Measurements from ENCODE around the gene RPUSD3. TPM values are rescaled to one million over a fixed set of nuclear protein-coding genes. Genes with fewer than 3 reads are reported as not detected.

Gene RPUSD3
- total and polyA plus RNA-seq, 2 of the 4 experiments (the other 2 are of a cell fraction): 30.3 to 49.4 TPM

GRCh38 chr3:9859530-9860025 is 15.8 kb upstream of the RPUSD3 start:
- Histone ChIP-seq H2BK20ac (ENCODE audit: low read depth, low read length) (no peak overlapping the region), H3K79me1 (ENCODE audit: low read depth in 1 of 2, low read length in 2 of 2) (no peaks in the 10 kb centered on the region), H3K14ac (replicated peaks; ENCODE audit: low read depth, low read length) (no peak overlapping the region), H3K18ac (ENCODE audit: low read depth, low read length) (no peak overlapping the region), H3K27ac (ENCODE audit: insufficient read depth, low read length) (no peak overlapping the region), H3K9ac (ENCODE audit: low read depth, low read length) (no peak overlapping the region), H2BK120ac (ENCODE audit: low read depth, low read length) (no peak overlapping the region), H2AK9ac (replicated peaks; ENCODE audit: low read depth, low read length, poor library complexity) (no peak overlapping the region), H3K27me3 (ENCODE audit: control insufficient read depth, insufficient read depth, low read length) (peaks cover 2% of the 10 kb centered on the region; the same call in 1 of the 2 replicates), H3K4me3 (ENCODE audit: insufficient read depth, low read depth, low read length) (no peak overlapping the region), H3K4me1 (ENCODE audit: control insufficient read depth, insufficient read depth, low read length) (peaks cover 4% of the 10 kb centered on the region), H3K56ac (ENCODE audit: extremely low read depth, insufficient read depth, low read length) (no peak overlapping the region), H3K9me1 (ENCODE audit: insufficient read depth, low read length) (0 out of 2 replicates have a peak, but pooled peaks cover under 1% of the 10 kb centered on the region), H3K9me3 (ENCODE audit: control insufficient read depth, insufficient read depth, low read length) (no peaks in the 10 kb centered on the region), H3K4ac (ENCODE audit: low read depth, low read length) (no peak overlapping the region), H3K4me2 (ENCODE audit: low read depth, low read length) (no peak overlapping the region), H4K20me1 (ENCODE audit: insufficient read depth, low read length) (no peaks in the 10 kb centered on the region), H2BK5ac (ENCODE audit: low read depth, low read length, poor library complexity, severe bottlenecking) (no peak overlapping the region), H4K91ac (ENCODE audit: insufficient read depth, low read depth, low read length) (no peak overlapping the region), H2BK15ac (ENCODE audit: low read depth, low read length) (no peak overlapping the region), H4K8ac (ENCODE audit: low read depth in 2 of 2, low read length in 2 of 2) (no peak overlapping the region), H2AFZ (replicated peaks; ENCODE audit: low read length, poor library complexity) (no peak overlapping the region), H3K36me3 (ENCODE audit: control insufficient read depth, insufficient read depth, low read length) (no peaks in the 10 kb centered on the region), H2AK5ac (ENCODE audit: low read depth, low read length) (no peak overlapping the region), H4K5ac (ENCODE audit: low read depth, low read length) (no peak overlapping the region), H3K23ac (ENCODE audit: low read depth, low read length) (no peak overlapping the region)
- no TSS peak for BruUV-seq (replicated peaks)
- DNase-seq (no peak), ATAC-seq (ENCODE audit: low read depth) (no peak)
- TF ChIP-seq MAZ (IDR thresholded peaks at IDR 0.05; ENCODE audit: borderline replicate concordance, low read depth, low read length) (no peak), ELK1 (IDR thresholded peaks at IDR 0.05; ENCODE audit: borderline replicate concordance, low read depth, low read length) (no peak), MAFK (IDR thresholded peaks at IDR 0.05; ENCODE audit: low read depth, low read length) (no peak), USF2 (IDR thresholded peaks at IDR 0.05; ENCODE audit: low read depth, low read length) (no peak), RAD21 (IDR thresholded peaks at IDR 0.05; ENCODE audit: low read length) (no peak), POLR2A (IDR thresholded peaks at IDR 0.05; ENCODE audit: low read depth, low read length) (no peak), MXI1 (IDR thresholded peaks at IDR 0.05; ENCODE audit: borderline replicate concordance, low read depth, low read length) (no peak), SMC3 (IDR thresholded peaks at IDR 0.05; ENCODE audit: low read depth, low read length) (no peak), BHLHE40 (IDR thresholded peaks at IDR 0.05; ENCODE audit: low read depth, low read length) (no peak), RFX5 (IDR thresholded peaks at IDR 0.05; ENCODE audit: low read depth, low read length) (no peak), CTCF (conservative IDR thresholded peaks at IDR 0.05; ENCODE audit: low read depth, low read length) (no peak), CHD1 (IDR thresholded peaks at IDR 0.05; ENCODE audit: low read depth, low read length) (no peak), FOS (IDR thresholded peaks at IDR 0.05; ENCODE audit: low read depth, low read length) (no peak)
- in situ Hi-C loops (cut with MboI; ENCODE audit: low sequenced_read_pairs) (no loop called here), dilution Hi-C loops (cut with HindIII; ENCODE audit: low sequenced_read_pairs, unreplicated experiment) (no loop called here), intact Hi-C loops (cut with micrococcal nuclease) (no loop called here)
- 74% methylated on average over 6 of the region's 12 CpGs; no CpG with 5 or more reads in 1 of the 2 experiments for WGBS, 2 experiments (ENCODE audit: extremely low coverage in 2 of 2, insufficient read length in 1 of 2)
- ChIA-PET CTCF (no interaction called here), POLR2A (ENCODE audit: unreplicated experiment) (no interaction called here)
